ACHN (cell line): Measurements from ENCODE around the gene ADORA1.

ENCODE experiments used
- DNase-seq: peaks from one replicate; pipeline ENCODE4 v3.0.0-alpha.2; 2015
- in situ Hi-C: cut with HindIII; loops from 2 replicates; pipeline ENCODE4 v1.10.0; 2017; ENCODE audit warnings: low sequenced_read_pairs, low pct_ligation_motif_present, low pct_unique_long_range_greater_than_20kb

ADORA1 gene

DNA sequence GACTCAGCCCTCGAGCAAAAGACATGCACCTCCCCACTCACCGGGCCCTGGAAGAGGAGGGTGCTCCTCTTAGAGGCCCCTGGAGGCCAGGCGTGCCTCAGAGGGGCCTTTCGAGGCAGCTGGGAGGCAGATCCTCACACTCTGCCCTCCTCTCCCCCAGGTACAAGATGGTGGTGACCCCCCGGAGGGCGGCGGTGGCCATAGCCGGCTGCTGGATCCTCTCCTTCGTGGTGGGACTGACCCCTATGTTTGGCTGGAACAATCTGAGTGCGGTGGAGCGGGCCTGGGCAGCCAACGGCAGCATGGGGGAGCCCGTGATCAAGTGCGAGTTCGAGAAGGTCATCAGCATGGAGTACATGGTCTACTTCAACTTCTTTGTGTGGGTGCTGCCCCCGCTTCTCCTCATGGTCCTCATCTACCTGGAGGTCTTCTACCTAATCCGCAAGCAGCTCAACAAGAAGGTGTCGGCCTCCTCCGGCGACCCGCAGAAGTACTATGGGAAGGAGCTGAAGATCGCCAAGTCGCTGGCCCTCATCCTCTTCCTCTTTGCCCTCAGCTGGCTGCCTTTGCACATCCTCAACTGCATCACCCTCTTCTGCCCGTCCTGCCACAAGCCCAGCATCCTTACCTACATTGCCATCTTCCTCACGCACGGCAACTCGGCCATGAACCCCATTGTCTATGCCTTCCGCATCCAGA, 37.7 kb downstream of the ADORA1 start:
- in situ Hi-C loops = no loop called here
- no peak for DNase-seq

DNA sequence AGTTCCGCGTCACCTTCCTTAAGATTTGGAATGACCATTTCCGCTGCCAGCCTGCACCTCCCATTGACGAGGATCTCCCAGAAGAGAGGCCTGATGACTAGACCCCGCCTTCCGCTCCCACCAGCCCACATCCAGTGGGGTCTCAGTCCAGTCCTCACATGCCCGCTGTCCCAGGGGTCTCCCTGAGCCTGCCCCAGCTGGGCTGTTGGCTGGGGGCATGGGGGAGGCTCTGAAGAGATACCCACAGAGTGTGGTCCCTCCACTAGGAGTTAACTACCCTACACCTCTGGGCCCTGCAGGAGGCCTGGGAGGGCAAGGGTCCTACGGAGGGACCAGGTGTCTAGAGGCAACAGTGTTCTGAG, 38.3 kb downstream of the ADORA1 start:
- no peak for DNase-seq
- in situ Hi-C loops = no loop called here

DNA sequence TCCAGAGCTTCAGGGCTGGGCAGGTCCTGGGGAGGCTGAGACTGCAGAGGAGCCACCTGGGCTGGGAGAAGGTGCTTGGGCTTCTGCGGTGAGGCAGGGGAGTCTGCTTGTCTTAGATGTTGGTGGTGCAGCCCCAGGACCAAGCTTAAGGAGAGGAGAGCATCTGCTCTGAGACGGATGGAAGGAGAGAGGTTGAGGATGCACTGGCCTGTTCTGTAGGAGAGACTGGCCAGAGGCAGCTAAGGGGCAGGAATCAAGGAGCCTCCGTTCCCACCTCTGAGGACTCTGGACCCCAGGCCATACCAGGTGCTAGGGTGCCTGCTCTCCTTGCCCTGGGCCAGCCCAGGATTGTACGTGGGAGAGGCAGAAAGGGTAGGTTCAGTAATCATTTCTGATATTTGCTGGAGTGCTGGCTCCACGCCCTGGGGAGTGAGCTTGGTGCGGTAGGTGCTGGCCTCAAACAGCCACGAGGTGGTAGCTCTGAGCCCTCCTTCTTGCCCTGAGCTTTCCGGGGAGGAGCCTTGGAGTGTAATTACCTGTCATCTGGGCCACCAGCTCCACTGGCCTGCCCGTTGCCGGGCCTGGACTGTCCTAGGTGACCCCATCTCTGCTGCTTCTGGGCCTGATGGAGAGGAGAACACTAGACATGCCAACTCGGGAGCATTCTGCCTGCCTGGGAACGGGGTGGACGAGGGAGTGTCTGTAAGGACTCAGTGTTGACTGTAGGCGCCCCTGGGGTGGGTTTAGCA, 38.8 kb downstream of the ADORA1 start:
- in situ Hi-C loops = no loop called here
- no peak for DNase-seq

DNA sequence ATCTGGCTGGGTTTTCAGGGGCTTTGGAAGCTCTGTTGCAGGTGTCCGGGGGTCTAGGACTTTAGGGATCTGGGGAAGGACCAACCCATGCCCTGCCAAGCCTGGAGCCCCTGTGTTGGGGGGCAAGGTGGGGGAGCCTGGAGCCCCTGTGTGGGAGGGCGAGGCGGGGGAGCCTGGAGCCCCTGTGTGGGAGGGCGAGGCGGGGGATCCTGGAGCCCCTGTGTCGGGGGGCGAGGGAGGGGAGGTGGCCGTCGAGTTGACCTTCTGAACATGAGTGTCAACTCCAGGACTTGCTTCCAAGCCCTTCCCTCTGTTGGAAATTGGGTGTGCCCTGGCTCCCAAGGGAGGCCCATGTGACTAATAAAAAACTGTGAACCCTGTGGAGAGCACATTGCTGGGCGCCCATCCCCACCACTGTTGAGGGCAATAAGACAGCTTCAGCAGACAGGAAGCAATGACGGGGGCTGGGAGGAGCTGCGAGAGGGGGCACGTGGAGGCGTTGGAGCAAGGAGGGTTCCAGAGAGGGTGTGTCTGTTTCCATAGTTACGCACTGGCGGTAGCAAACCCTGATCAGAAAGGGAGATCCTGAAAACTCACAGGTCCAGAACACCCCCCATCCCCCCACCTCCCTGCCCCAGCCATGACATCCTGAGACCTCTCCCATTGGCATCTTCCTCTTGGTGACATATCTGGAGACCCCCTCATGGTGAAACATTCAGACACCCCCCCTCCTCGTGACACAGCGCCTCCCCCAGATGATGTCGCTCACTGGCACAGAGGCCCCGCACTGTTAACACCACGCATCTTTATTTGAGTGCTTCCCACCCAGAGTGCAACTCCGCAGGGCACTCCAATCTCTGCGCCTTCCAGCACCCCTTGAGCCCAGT, 39.7 kb downstream of the ADORA1 start:
- in situ Hi-C loops = no loop called here
- DNase-seq = no peak

DNA sequence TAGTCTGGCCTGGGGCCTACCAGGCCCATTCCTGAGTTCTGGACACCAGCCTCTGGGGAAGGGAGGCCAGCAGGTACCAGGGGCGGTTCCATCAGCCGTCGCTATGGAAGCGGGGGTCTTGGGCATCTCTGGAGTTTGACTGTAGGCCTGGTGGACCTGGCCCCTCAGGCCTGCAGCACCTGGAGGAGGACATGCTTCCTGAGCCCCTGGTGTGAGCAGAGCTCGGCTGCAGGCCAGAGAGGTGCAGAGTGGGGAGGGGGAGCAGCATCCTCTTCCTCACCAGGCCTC, 40.3 kb downstream of the ADORA1 start:
- in situ Hi-C loops = no loop called here
- no peak for DNase-seq

DNA sequence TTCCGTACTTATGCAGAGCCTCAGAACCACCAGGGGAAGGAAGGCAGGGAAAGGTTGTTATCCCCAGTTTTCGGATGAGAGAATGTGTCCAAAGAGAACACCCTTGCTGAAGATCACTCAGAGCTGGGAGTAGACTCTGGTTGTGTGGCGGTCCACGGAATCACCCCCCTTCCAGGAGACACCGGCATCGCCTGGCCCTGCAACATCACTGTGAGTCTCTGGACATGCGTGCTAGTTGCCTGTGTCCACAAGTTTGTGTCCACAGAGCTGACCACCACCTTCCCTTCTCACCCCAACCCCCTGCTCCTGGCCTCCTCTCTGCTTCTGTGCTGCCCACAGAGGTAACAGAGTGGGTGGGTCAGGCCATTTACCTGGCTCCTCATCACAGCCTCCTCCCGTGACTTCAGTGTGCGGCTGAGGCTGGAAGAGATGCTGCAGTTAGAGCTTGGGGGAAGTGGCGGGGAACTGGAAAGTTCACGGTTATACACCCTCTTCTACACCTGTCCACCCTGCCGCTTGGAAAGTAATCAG, 40.8 kb downstream of the ADORA1 start:
- no peak for DNase-seq
- in situ Hi-C loops = no loop called here

DNA sequence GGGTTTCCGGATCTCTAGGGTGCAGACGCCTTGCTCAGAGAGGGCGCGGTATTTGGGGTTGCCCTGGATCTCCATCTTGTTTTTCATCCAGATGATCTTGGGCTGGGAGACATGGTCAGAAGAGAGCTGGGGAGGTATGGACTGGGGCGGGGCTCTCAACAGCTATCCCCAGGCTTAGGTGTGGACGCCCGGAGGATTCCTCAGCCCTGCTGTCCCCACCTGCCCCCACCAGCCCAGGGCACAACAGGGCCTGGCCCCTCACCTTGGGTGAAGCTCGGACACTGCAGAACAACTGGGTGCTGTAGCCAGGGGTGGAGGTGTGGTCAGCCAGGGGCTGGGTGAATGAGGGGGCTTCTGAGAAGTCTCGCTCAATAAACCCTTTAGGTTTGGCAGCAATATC, 41.5 kb downstream of the ADORA1 start:
- in situ Hi-C loops = no loop called here
- no peak for DNase-seq

DNA sequence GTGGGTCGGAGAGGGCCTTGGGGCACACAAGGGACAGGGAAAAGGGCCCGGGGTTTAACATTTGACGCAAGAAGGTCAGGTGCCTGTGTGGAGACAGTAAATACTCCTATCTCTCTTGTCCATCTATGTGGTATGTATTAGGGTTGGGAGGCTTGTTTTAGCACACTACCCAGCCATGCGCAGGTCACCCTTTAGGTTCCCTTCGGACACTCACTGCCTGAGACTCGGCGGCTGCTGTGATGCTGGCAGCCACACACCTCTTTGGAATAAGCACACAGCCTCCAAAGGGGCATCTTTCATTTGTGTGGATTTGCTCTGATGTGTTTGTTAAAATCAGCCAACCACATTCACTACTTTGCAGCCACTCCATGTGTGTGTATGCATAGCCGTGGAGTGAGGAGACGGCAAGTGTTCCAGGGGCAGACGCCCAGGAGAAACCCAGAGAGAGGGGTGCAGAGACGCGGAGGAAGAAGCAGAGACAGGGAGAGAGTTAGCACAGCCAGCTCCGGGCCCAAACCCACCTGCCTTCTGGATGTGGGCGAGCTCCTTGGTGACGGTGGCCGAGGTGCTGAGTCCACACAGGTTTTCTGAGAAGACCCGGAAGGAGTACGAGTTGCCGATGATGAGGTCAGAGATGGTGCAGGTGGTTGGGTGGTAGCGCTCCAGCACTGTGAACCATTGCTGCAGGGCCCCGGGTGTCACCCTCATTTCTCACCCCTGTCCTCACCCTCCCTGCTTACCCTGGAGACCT, 42.4 kb downstream of the ADORA1 start:
- in situ Hi-C loops = no loop called here
- DNase-seq = no peak

DNA sequence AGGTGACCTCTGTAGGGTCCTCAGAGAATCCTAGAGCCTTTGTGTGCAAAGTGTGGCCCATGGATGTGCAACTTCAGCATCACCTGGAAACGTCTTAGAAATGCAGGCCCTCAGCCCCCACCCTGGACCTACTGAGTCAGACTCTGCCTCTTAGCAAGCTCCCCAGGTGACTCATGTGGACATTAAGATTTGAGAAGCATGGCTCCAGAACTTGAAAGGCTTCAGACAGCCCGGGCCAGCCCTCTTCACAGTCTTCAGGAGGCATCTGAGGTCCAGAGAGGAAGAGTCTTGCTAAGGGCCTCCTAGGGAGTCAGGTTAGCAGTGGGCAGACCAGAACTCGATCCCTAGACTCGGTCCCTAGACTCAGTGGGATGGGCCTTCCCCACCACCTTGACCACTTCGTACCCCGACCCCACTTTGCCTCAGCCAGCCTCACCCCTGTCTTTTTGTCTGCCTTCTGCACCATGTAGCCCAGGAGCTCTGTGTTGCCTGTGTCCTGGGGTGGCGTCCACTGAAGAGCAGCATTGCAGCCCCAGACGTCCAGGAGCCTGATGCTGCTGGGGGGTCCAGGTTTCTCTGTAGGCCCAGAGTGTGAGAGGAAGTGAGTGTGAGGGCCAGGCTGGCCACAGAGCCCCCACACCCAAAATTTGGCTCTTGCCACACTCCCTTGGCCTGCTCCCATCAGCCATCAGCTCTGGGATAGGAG, 43.3 kb downstream of the ADORA1 start:
- peak; percentile 15 for DNase-seq
- in situ Hi-C loops = no loop called here

DNA sequence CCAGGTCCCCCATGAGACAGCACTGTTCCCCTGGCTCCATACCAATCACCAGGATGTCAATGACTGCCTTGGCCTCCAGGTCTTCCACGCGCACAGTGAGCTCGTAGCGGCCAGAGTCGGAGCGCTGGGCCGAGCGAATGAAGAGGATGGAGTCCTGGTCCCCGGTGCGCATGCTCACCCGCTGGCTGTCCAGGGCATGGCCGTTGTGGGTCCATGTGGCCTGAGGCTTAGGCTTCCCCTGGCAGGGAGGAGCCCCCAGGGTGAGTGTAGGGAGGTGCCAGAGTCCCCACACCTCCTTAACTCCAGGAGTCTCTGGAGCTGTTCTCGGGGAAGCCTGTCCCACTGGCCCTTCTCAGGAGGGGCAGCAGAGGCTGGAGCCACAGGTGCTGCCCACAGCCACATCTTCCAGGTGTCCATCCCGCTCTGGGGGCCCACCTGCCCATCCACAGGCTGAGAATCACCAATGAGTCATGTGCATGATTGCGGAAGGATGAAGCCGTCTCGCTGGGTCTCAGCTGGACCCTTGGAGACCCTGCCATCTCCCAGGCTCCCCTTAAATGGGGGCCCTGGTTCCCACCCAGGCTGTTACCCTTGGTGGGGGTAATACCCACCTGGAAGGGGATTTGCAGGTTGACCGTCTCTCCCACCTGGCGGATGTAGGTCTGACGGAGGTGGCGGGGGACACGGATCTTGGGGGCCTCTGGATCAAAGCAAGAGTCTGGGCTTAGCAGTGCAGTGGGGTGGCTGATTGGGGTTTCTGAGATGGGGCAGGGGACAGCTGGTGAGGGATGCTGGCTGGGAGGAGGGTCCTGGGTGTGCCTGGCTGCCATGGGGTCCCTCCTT, 44.0 kb downstream of the ADORA1 start:
- DNase-seq = no peak
- in situ Hi-C loops = no loop called here

DNA sequence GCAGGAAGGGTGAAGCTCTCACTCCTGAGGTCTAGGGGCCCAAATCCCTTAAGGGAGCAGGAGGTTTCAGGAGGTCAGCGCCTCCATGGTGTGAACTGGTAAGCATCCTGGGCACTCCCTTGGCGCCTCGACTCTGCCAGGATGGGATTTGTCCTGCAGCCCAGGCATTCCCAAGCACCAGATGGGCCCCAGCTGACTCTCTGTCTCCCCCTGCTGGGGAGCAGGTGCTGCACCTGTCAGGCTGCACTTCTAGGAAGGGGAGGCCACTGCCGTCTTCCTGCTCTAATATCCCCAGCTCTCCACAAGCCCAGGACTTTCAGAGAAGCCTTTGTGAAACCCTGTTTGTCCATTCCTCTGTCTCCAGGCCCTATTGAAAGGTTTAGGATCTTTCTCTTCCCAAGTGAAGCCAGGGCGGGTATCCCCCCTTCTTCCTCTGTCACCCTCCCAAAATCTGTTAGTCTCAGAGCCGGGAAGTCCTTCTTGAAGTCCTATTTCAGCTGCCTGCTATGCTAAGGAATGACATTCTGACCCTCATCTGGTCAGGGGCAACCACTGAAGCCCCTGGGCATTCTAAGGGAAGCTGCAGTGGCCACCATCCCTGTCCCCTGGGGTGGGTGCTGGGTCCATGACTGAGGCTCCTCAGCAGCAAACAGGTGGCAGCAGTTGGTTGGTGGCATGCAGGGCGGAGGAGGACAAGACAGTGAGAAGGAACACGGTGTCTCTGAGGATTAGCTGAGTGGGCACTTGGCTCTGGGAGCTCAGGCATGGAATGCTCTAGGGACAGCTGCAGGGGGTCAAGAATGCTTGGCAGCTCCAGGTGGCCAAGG, 44.9 kb downstream of the ADORA1 start:
- in situ Hi-C loops = no loop called here

DNA sequence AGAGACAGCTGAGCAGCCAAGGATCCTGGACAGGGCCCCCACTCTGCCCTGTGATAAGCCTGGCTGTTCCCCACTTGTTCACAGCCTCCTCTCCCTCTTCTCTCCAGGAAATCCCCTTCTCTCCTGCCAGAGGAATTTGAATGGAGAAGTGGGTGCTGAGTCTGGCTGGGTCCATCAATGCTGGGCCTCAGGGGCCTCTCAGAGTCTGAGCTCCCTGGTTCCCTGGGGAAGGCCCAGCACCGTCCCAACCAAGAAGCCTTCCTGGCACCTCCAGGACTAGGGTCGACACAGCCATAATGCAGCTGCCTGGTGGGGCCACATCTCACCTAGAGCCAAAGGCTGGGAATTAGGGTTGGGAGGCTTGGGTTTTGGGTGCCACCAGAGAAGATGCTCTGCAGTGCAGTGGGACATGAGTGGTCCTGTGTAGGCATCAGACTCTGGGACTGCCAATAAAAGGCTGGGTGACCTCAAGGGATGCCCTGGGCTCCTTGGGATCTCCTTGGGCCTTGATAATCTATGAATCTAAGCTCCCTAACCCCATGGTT, 45.6 kb downstream of the ADORA1 start:
- in situ Hi-C loops = no loop called here
- DNase-seq = no peak

More for the DNA sequence above, 44.9 kb downstream of the ADORA1 start:
- DNase-seq = peak; percentile 85

DNA sequence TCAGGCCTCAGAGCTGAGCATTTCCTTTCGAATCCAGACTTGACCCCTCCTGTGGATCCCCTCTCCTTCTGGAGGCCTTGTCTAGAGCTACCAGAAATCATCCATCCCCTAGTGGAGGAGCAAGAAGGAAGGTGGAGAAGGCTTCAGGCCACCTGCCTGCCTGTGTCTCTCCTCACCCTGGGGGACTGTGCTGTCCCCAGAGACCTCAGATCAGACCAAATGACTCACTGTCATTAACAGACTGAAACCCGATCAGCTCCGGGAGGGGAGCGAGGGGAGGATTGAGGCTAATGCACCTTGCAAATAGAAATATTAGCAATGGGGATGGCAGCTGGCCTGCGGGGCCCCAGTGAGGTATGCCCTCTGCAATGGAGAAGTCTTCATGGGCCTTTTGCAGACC, 46.0 kb downstream of the ADORA1 start:
- in situ Hi-C loops = no loop called here
- DNase-seq = no peak

DNA sequence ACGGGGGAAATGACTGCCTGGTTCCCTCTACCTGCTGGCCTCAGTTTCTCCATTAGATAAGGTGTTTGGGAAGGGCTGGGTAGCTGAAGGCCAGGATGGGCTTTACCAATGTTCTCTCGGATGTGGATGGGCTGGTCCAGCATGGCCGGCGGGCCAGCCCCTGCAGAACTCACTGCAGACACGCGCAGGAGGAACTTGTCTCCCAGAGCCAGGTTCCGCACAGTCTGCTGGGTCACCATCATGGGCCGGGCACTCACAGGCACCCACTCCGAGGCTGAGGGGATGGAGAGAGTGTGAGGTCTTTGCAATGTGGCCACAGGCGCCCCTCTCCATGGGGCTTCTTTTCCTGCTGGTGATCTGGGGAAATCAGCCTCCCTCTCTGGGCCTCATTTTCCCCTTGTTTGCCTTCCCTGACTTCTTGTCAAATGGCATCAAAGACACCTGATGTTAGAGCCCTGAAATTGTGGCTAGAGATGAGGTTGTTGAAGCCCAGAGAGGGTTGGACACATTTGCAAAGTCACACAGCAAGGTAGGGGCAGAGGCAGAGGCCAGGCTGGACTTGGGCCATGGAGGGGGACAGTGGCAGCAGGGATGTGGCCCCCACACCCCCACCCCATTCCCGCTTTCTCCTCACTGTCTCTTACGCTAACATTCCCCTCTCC, 46.9 kb downstream of the ADORA1 start:
- in situ Hi-C loops = no loop called here
- DNase-seq = no peak

DNA sequence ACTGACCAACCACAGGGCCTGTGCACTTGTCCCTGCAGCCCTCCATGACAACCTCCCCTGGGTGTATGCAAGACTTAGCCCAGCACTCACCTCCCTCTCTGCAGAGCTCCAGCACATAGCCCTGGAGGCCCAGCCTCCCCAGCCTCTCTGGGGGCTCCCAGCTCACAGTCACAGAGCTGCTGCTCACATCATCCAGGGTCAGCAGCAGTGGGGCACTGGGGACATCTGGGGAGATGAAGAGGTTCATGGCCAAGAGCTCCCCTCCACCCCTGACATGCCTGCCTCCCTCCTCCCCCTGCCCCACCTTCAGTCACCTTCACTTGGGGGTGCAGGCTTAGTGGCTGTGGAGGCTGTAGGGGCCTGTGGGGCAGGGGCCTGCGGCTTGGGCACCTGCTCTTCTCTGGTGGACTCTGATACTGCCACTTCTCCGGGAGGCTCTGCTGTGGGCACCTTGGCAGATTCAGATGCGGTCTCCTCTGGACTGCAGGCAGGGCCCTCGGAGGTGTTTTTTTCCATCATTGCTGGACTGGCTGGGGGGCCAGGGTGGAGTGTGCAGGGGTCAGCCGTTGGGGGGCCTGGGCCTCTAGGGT, 47.8 kb downstream of the ADORA1 start, which contains the start of gene MYBPH:
Gene MYBPH, minus strand, starts transcription at position 590 of the 590 bp plus-strand sequence. Its CDS starts 71 bp downstream, at position 519.
- DNase-seq = no peak
- in situ Hi-C loops = no loop called here
